Endometrium (tissue), 2 donors: ENCODE data around the gene CEP192.
"Not testable (repeated sequence)": the region's sequence is repeated elsewhere in the genome, so short reads cannot be mapped to it uniquely, and the experiment has no call there.

Experiments
- FAIRE-seq: peaks from 2 replicates; lab custom pipeline; 2012; peaks lifted over from hg19 to GRCh38; lab: Jason Lieb, UNC
- donor health status: control.
- donor health status: control.

The CEP192 gene

GRCh38 chr18:13028869-13029268, 37.7 kb downstream of the CEP192 start:
- no peak for FAIRE-seq

GRCh38 chr18:13032173-13032572, 41.0 kb downstream of the CEP192 start:
- FAIRE-seq = no peak

DNA sequence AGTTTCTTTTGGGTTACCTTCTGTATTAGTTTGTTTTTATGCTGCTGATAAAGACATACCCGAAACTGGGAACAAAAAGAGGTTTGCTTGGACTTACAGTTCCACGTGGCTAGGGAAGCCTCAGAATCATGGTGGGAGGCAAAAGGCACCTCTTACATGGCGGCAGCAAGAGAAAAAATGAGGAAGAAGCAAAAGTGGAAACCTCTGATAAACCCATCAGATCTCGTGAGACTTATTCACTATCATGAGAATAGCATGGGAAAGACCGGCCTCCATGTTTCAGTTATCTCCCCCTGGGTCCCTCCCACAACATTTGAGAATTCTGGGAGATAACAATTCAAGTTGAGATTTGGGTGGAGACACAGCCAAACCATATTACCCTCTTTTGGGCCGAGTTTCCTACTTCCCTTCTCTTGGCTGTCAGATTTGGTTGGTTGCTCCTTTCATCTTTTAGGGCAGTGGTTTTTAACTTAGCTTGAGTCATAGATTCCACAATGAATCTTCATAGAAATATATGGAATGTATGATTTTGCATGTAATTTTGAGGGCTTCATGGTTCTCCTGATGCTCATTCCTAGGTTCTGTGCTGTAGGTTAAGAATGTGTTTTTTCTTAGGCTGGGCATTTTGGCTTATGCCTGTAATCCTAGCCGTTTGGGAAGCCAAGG, 44.2 kb downstream of the CEP192 start:
- FAIRE-seq = no peak

DNA sequence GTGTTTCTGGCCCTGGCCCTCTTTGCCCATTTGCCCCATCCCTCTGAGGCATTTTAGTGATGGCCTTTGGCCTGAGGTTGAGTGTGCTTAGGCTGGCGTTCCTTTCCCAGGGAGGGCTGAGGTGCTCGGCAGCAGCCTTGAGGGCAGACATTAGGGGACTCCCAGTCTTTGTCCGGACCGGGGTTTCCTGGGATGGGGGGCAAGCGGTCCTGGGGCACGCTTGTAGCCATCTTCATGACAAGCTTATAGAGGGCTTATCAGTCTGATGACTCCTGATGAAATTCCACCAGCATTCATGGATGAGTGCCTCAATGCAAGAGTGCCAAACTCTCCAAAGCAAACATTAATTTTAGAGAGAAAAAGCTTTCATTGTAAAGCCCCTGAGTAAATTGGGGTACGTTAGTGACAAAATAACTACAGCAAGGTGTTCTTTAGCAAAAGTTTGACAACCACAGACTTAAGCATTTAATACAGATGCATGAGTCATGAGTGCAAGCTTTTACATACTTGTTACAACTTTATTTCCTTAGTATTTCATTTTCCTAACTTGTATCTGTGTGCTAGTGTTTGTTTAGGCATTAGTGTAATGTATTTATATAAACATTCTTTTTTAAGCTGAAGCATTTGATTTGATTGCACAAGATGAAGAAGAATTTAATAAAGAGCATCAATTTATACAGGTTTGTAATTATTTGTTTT, 45.6 kb downstream of the CEP192 start:
- no peak for FAIRE-seq

DNA sequence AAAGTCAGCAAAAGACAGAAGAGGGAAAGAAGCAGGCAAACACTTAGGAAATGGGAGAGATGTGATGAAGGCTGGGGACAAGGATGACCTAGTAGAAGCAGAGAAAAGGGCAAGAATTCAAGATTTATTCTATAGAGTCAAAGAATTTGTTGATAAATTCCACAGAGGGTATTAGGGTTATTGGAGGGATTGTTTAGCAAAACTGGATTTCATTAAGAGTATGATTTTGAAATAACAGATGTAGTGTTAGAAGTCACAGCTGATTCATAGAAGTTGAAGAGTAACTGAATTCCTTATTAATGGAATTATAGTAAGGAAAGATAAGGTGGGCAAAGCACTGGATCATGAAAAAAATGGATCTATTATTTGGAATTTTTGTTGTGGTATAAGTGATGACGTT, 48.6 kb downstream of the CEP192 start:
- no peak for FAIRE-seq

DNA sequence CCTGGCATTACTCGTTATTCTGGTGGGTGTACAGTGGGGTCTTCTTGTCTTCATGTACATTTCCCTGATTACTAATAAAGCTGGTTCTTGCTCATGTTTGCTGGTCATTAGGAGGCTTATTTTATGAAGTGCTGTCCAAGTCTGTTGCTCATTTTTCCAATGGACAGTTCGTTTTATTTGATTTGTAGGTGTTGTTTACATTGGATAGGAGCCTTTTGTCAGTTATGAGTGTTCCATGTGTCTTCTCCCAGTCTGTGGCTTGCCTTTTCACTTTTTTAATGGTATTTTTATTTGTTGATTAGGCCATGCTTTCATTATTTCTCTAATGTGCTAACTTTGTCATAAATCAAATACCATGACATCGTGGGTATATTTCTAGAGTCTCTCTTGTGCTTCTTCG, 51.9 kb downstream of the CEP192 start:
- no peak for FAIRE-seq

GRCh38 chr18:13048061-13048595, 57.0 kb downstream of the CEP192 start:
- FAIRE-seq = no peak

DNA sequence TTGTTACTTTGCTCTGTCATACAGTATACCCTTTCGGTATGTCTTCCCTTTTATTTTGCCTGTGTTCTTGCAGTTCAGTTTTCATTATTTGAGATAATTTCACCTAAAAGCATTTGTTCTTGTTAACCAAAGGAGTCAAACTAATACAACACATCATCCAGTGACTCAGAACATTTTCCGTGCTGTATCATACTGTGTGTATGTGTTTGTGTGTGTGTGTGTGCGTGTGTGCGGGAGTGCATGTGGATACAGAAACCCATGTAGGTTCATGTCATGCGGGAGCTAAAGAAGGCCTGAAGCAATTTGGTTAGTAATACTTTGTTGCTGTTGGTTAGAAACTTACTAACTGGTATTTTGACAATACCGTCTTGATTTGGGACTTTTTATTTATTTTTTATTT, 60.0 kb downstream of the CEP192 start:
- no peak for FAIRE-seq

DNA sequence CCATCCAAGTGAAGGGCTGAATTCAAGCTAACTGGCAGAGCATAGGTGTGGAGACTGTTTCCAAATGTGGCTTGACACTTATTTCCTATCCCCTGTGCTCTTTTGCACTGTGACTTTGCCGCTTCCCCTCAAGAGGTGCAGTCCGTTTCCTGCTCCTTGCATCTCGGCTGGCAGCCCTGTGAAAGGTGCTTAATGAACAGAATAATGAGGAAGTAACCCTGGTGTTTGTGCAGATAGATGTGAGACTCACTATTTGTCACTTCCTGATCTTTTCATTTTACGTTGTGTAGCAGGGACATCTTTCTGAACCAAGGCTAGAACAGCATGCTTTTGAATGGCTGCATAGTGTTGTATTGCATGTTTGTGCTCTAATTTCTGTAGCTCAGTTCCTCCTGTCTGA, 60.8 kb downstream of the CEP192 start:
- FAIRE-seq = no peak

GRCh38 chr18:13054336-13054735, 63.2 kb downstream of the CEP192 start:
- FAIRE-seq = no peak

DNA sequence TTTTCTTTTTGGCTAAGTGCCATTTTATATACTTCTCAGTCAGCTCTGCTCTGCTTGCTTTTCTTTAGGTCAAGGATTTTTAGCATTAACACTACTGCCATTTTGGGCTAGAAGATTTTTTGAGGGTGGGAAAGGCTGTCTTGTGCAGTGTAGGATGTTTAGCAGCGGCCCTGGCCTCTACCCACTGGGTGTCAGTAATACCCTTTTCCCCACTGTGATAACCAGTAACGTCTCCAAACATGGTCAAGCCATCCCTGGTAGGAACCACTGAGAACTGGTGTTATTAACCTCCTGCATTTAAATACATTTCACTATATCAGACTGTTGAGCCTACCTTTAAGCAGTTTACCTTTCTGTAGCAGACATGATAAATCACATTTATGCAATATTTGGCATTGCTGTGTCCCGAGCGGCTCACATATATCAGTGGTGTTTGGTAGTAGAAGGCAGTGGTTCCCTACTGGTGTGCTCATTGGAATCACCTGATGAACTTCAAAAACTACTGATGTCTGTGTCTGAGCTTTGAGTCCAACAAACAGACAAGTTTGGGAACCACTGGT, 70.5 kb downstream of the CEP192 start:
- FAIRE-seq = no peak

GRCh38 chr18:13067124-13067523, 76.0 kb downstream of the CEP192 start:
- FAIRE-seq = no peak

GRCh38 chr18:13067966-13068365, 76.8 kb downstream of the CEP192 start:
- no peak for FAIRE-seq

GRCh38 chr18:13070460-13070859, 79.3 kb downstream of the CEP192 start:
- no peak for FAIRE-seq

GRCh38 chr18:13076886-13077285, 85.7 kb downstream of the CEP192 start:
- FAIRE-seq = no peak

GRCh38 chr18:13077473-13077872, 86.3 kb downstream of the CEP192 start:
- FAIRE-seq = no peak

DNA sequence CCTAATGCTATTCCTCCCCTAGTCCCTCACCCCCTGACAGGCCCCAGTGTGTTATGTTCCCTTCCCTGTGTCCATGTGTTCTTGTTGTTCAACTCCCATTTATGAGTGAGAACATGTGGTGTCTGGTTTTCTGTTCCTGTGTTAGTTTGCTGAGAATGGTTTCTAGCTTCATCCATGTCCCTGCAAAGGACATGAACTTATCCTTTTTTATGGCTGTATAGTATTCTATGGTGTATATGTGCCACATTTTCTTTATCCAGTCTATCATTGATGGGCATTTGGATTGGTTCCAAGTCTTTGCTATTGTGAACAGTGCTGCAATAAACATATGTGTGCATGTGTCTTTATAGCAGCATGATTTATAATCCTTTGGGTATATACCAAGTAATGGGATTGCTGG, 86.9 kb downstream of the CEP192 start:
- FAIRE-seq = not testable (repeated sequence)

GRCh38 chr18:13086906-13087305, 95.7 kb downstream of the CEP192 start:
- no peak for FAIRE-seq

DNA sequence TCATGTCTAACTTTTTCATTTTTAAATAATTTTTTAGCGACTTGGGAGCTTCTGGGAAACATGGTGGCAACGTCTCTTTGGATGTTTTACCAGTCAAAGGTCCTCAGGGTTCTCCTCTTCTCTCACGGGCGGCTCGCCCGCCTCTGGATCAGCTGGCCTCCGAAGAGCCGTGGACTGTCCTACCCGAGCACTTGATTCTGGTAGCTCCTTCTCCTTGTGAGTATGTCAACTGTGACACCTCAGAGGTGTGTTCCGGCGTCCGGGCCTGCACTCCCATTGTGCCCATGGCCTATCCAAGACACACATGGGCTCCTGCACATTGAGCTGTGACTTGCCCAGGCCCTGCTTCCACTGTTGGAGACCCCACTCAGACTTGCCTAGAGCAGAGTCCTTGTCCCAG, 104.3 kb downstream of the CEP192 start:
- no peak for FAIRE-seq

DNA sequence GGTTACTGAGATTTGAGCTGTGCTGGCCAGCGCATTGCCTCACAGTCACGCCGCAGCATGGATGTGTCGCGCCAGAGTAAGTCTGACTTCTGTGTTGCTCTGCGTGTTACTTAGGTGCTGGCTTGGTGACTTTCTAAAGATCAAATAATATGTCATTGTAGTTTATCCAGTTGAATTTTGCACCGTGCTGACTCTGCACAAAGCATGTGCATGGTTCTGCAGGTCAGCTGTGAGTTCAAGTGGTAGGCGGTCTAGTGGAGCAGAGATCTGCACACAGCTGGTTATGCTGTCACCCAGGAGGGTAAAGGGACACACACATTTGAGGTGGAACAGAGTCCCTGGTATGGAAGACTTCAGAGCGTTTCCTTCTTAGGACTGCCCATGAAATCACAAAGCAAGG, 105.1 kb downstream of the CEP192 start:
- no peak for FAIRE-seq

DNA sequence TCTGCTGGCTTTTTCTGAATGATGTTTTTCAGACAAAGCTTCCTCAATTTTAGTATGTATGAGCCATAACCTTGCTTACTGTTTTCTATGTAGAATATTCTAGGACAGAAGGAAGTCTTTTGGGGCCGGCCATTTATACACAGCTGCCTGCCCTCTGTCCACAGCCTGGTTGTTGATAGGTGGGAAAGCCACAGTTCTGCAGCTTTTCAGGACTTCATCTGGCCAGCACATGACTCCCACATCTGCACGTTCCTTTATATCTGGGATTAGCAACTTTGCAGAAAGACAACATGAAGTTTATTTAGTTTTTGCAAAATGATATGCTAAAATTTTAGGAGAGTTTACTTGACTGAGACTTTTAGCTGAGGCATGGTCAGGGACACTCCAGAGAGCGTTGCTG, 105.6 kb downstream of the CEP192 start:
- FAIRE-seq = no peak

DNA sequence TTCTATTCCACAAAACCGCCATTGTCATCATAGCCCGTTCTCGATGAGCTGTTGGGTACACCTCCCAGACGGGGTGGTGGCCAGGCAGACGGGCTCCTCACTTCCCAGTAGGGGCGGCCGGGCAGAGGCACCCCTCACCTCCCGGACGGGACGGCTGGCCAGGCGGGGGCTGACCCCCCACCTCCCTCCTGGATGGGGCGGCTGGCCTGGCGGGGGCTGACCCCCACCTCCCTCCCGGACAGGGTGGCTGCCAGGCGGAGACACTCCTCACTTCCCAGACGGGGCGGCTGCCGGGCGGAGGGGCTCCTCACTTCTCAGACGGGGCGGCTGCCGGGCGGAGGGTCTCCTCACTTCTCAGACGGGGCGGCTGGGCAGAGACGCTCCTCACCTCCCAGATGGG, 106.9 kb downstream of the CEP192 start:
- FAIRE-seq = not testable (repeated sequence)

- FAIRE-seq = no peak
Measured at GRCh38 chr18:13099113-13099512, 108.0 kb downstream of the CEP192 start.
